GM04503 (cell line): Measurements from ENCODE around the gene RNU11.
"Not testable (repeated sequence)": the region's sequence is repeated elsewhere in the genome, so short reads cannot be mapped to it uniquely, and the experiment has no call there.

Experiments
- DNase-seq: peaks from one replicate; pipeline ENCODE4 v3.0.0-alpha.2; 2012; ENCODE audit warnings: low read depth

The RNU11 gene

DNA sequence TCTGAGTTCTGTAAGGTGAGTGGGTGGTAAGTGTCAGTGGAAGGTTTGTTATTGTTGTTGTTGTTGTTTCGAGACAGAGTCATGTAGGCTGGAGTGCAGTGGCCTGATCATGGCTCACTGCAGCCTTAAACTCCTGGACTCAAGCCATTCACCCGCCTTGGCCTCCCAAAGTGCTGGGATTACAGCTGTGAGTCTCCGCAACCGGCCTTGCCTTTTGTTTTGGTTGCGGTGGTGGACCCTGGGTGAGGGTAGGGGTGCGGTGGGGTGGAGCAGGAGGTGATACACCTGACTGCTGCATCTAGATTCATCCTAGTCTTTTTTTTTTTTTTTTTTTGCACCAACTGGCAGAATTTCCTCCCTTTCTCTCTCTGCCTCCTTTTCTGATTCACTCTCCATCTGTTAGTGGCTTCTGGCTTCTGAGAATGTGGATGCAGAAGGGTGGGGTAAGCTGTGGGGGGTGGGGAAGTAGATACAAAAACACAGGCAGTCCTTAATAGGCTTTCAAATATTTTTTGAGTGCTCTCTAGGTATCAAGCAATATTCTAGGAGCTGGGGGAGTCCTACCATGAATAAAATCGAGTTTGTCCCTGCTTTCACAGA, 15.6 kb downstream of the RNU11 start:
- no peak for DNase-seq

DNA sequence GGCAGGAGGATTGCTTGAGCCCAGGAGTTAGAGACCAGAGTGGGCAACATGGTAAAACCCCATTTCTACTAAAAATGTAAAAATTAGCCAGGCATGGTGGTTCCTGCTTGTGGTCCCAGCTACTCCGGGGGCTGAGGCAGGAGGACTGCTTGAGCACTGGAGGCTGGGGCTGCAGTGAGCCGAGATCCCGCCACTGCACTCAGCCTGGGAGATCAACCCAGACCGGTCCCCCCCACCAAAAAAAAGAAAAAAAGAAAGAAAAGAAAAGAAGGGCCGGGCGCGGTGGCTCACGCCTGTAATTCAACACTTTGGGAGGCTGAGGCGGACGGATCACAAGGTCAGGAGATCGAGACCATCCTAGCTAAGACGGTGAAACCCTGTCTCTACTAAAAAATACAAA, 18.4 kb downstream of the RNU11 start:
- DNase-seq = no peak

DNA sequence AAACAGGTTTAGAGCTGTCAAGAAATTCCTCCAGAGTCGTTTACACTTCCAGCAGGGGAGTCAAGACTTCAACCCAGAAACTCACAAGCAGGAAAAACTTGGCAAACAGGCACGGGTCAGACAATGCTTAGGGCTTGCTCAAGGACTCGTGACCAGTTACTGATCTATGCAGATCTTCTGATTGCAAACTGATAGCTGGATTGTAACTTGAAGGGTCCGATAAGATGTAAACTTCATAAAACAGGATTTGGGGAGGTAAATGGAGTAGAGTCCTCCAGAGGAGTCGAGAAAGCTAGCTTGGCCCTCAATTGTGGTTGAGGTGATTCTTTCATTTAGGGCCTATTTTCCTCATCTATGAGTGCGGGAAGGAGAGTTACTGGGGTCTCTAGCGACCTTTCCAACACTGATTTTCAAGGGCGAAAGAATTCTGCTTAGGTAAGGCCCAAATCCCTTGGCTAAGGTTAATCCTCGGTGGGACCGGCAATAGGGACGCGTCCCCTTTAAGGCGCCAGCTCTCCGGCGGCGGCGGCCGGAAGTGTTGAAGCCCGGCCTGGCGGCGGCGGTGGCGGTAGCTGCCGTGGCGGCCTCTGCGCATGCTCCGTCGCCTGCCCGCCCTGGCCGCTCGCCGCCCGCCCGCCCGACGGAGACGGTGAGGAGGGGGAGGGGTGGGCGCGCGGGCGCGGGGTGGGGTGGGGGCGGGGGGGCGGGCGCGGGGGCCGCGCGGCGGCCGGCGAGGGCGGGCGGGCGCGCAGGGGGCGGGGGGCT, 20.0 kb downstream of the RNU11 start, which contains the start of gene GMEB1:
GMEB1 (plus strand) TSS at position 594 of the 765 bp plus-strand sequence. CDS start 14,829 bp downstream, outside the sequence.
- peak; percentile 31 for DNase-seq

DNA sequence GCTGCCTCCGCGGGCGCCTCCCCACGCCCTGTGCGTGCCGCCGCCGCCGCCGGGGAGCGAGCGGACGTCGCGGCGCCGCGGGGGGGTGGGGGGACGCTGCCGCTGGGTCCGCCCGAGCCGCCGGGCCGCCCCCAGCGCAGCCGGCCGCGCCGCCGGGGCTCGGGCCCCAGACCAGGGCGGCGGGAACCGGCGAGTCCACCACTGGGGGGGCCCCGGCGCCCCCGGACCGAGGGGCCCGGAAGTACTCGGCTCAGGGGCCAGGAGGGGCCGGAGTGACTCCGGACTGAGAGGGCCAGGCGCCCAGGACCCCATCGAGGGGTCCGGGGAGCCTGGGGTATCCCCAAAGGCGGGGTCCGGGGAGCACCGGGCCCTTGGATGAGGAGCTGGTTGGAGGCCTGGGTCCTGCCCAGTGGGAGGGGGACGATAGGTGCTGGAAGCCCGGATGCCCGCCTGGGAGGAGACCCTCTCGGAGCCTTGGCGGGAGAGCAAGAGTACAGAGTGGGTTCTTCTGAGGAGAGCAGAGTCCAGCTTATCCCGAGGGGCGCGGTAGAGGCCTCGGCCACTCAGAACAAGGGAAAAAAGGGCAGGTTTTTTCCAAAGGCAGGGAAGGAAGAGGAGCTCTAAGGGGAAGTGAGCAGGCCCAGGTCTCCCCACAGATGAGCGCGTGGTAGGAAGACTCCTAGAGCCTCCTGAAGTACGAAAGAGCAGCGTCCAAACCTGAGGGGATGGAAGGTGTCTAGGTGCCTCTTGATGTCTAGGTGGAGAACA, 20.7 kb downstream of the RNU11 start:
- no peak for DNase-seq

DNA sequence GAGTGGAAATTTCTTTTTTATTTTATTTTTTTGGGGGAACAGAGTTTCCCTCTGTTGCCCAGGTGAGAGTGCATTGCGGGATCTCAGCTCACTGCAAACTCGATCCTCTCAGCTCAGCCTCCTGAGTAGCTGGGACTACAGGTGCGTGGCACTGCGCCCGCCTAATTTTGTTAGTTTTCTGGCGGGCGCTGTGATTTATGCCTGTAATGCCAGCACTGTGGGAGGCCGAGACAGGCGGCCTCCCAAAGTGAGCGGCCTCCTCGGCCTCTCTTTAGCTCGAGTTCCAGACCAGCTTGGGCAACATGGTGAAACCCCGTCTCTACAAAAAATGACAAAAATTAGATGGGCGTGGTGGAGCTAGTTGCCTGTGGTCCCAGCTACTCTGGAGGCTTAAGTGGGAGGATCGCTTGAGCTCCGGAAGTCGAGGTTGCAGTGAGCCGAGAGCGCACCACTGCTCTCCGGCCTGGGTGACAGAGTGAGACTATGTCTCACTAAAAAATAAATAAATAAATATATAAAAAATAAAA, 22.9 kb downstream of the RNU11 start:
- DNase-seq = no peak

DNA sequence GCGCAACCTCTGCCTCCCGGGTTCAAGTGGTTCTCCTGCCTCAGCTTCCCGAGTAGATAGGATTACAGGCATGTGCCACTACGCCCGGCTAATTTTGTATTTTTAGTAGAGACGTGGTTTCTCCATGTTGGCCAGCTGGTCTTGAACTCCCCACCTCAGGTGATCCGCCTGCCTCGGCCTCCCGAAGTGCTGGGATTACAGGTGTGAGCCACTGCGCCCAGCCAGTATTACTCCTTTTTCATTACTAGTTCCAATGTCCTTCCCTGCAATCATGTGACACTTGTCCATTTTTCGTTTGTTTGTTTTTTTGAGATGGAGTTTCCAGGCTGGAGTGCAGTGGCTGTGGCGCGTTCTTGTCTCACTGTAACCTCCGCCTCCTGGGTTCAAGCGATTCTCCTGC, 24.6 kb downstream of the RNU11 start:
- DNase-seq = not testable (repeated sequence)

DNA sequence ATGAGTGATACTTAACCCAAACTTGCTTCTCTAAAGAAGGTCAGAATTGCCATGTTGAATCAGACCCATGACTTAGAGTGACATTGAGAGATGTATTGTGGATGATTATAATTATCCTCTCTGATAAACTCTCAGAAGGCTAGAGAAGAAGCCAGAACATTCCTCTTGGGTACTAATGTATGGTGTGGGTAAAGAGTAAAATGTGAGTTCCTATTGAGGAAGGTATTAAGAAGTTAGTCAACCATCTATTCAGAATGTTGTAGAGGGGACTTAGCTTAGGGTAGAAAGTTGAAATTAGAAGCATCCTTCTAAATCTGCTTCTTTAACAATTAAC, 27.5 kb downstream of the RNU11 start:
- DNase-seq = no peak

DNA sequence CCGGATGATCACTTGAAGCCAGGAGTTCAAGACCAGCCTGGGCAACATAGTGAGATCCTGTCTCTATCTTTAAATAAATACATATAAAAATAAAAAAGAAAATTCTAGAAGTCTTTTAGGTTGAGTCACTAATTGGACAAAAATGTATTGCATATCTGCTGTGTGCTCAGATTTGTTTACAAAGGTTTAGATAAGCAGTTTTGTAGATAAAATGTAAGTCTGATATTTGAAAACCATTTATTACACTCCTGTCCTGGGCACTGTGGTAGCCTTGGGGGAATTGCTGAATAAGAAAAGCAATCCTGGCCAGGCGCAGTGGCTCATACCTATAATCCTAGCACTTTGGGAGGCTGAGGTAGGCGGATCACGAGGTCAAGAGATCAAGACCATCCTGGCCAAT, 31.8 kb downstream of the RNU11 start:
- no peak for DNase-seq

DNA sequence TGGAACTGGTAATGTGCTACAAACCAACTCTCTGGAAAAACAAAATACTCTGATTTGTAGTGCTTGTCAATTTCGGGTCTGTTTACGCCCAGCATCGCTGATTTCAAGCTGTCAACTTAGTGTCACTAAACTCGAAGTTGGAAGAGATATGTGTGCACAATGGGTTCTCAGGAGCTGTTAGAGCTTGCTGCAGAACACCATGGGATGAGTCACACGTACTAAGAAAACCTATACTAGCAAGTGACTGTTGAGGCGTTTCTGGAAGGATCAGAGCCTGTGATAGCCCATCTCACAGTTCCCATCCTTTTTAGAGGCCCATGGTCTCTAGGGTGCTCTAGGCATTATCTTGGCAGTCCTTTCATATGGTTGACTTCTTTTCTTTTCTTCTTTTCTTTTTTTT, 34.4 kb downstream of the RNU11 start:
- no peak for DNase-seq

DNA sequence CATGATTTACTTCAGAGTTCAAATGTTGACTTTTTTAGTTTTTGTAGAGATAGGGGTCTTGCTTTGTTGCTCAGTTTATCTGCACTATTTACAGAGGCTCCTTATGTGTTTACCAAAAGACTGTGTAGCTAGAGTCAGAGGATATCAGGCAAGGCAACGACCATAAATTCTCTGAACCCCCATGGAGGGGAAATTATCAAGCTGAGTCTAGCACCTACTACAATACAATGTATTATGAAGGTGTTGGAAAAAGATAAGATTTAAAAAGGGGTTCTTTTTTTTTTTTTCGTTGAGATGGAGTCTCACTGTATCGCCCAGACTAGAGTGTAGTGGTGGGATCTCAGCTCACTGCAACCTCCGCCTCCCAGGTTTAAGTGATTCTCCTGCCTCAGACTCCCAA, 36.5 kb downstream of the RNU11 start:
- no peak for DNase-seq

DNA sequence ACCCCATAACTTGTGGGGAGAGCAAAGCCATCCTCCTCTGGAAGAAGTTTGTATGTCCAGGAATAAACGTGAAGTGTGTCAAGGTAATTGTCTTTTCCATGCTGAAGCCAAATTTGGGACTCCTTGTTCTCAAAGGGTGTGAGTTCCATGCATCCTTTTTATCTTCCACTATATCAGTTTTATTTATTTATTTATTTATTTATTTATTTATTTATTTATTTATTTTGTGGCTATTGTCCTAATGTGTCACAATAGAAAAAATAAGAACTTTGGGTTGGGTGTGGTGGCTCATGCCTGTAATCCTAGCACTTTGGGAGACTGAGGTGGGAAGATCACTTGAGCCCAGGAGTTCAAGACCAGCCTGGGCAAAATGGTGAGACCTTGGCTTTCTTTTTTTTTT, 43.2 kb downstream of the RNU11 start:
- DNase-seq = not testable (repeated sequence)
